Fibroblast of skin of abdomen (primary cell): ENCODE measurements around the gene CSTB.

Source experiments
- DNase-seq: peaks from one replicate; pipeline ENCODE4 v3.0.0-alpha.2; 2013

CSTB gene

GRCh38 chr21:43789276-43790009 is 13.3 kb upstream of the CSTB start, which contains the start of gene RRP1:
Gene RRP1 (plus strand): TSS chr21:43789577. CDS start chr21:43789630, 53 bp downstream.
- DNase-seq = peak; percentile 87

- DNase-seq = no peak
These were observed 10.8 kb upstream of the CSTB start for GRCh38 chr21:43786807-43787440.

- DNase-seq = no peak
These were observed 10.2 kb upstream of the CSTB start for GRCh38 chr21:43786300-43786806.

GRCh38 chr21:43785134-43785533 is 9.0 kb upstream of the CSTB start:
- no peak for DNase-seq

- DNase-seq = no peak
These were observed 7.1 kb upstream of the CSTB start for GRCh38 chr21:43783098-43783700.

GRCh38 chr21:43782431-43783097 is 6.5 kb upstream of the CSTB start:
- no peak for DNase-seq

GRCh38 chr21:43781846-43782245 is 5.7 kb upstream of the CSTB start:
- DNase-seq = no peak

- DNase-seq = no peak
These were observed 3.6 kb upstream of the CSTB start for GRCh38 chr21:43779660-43780059.

GRCh38 chr21:43778469-43779335 is 2.6 kb upstream of the CSTB start:
- no peak for DNase-seq

- DNase-seq = no peak
These were observed 1.8 kb upstream of the CSTB start for GRCh38 chr21:43777953-43778352.

- DNase-seq = no peak
These were observed 918 bp downstream of the CSTB start for GRCh38 chr21:43775190-43775589.

- no peak for DNase-seq
These were observed 1.9 kb downstream of the CSTB start for GRCh38 chr21:43774163-43774562.

GRCh38 chr21:43772425-43772821 is 3.7 kb downstream of the CSTB start:
- no peak for DNase-seq

GRCh38 chr21:43771698-43772424 is 4.2 kb downstream of the CSTB start:
- no peak for DNase-seq

GRCh38 chr21:43771199-43771675 is 4.9 kb downstream of the CSTB start:
- no peak for DNase-seq

- DNase-seq = no peak
These were observed 5.9 kb downstream of the CSTB start for GRCh38 chr21:43770066-43770655.

- no peak for DNase-seq
These were observed 6.7 kb downstream of the CSTB start for GRCh38 chr21:43769325-43769958.

- DNase-seq = no peak
These were observed 7.3 kb downstream of the CSTB start for GRCh38 chr21:43768868-43769167.

- DNase-seq = peak; percentile 66
These were observed 7.9 kb downstream of the CSTB start for GRCh38 chr21:43767984-43768867.
